ENCODE measurements around the gene PDF.
"Not testable (repeated sequence)": the region's sequence is repeated elsewhere in the genome, so short reads cannot be mapped to it uniquely, and the experiment has no call there.

The PDF gene

GRCh38 chr16:69316595-69317034, 13.8 kb downstream of the PDF start:
- DNase-seq (ENCODE audit: low spot score) = no peak

- no peak for DNase-seq (ENCODE audit: low spot score)
Observed at GRCh38 chr16:69315486-69316311, 14.7 kb downstream of the PDF start.

- DNase-seq (ENCODE audit: low spot score) = no peak
Observed at GRCh38 chr16:69314534-69314933, 15.9 kb downstream of the PDF start.

- DNase-seq (ENCODE audit: low spot score) = no peak
Observed at GRCh38 chr16:69313469-69313868, 16.9 kb downstream of the PDF start.

GRCh38 chr16:69311533-69312387, 18.6 kb downstream of the PDF start:
- peak; percentile 68 for DNase-seq (ENCODE audit: low spot score)

GRCh38 chr16:69310653-69311532, 19.5 kb downstream of the PDF start, which contains the start of gene VPS4A:
Gene VPS4A, plus strand, starts transcription at chr16:69311350. Its CDS starts 162 bp downstream, at chr16:69311512.
- DNase-seq (ENCODE audit: low spot score) = peak; percentile 98

GRCh38 chr16:69309316-69309715, 21.1 kb downstream of the PDF start:
- DNase-seq (ENCODE audit: low spot score) = no peak

- no peak for DNase-seq (ENCODE audit: low spot score)
Observed at GRCh38 chr16:69307856-69308255, 22.5 kb downstream of the PDF start.

GRCh38 chr16:69307091-69307490, 23.3 kb downstream of the PDF start:
- DNase-seq (ENCODE audit: low spot score) = no peak

- no peak for DNase-seq (ENCODE audit: low spot score)
Observed at GRCh38 chr16:69306031-69306430, 24.4 kb downstream of the PDF start.

GRCh38 chr16:69302301-69302700, 28.1 kb downstream of the PDF start:
- DNase-seq (ENCODE audit: low spot score) = no peak

- no peak for DNase-seq (ENCODE audit: low spot score)
Observed at GRCh38 chr16:69301861-69302260, 28.5 kb downstream of the PDF start.

- no peak for DNase-seq (ENCODE audit: low spot score)
Observed at GRCh38 chr16:69301187-69301586, 29.2 kb downstream of the PDF start.

- no peak for DNase-seq (ENCODE audit: low spot score)
Observed at GRCh38 chr16:69298261-69298660, 32.1 kb downstream of the PDF start.

GRCh38 chr16:69296771-69297170, 33.6 kb downstream of the PDF start:
- not testable (repeated sequence) for DNase-seq (ENCODE audit: low spot score)

- DNase-seq (ENCODE audit: low spot score) = no peak
Observed at GRCh38 chr16:69294051-69294450, 36.3 kb downstream of the PDF start.

GRCh38 chr16:69293401-69293800, 37.0 kb downstream of the PDF start:
- DNase-seq (ENCODE audit: low spot score) = no peak

GRCh38 chr16:69291657-69292056, 38.7 kb downstream of the PDF start:
- not testable (repeated sequence) for DNase-seq (ENCODE audit: low spot score)

GRCh38 chr16:69286941-69287713, 43.3 kb downstream of the PDF start:
- DNase-seq (ENCODE audit: low spot score) = no peak

- DNase-seq (ENCODE audit: low spot score) = no peak
Observed at GRCh38 chr16:69285240-69285639, 45.1 kb downstream of the PDF start.

GRCh38 chr16:69283851-69284250, 46.5 kb downstream of the PDF start:
- DNase-seq (ENCODE audit: low spot score) = no peak
